ENCODE measurements around the gene DOCK7. TPM values are rescaled to one million over a fixed set of nuclear protein-coding genes. Genes with fewer than 3 reads are reported as not detected.

The DOCK7 gene
- total and polyA plus RNA-seq, 2 donors, result 14.2 to 139 TPM

DNA sequence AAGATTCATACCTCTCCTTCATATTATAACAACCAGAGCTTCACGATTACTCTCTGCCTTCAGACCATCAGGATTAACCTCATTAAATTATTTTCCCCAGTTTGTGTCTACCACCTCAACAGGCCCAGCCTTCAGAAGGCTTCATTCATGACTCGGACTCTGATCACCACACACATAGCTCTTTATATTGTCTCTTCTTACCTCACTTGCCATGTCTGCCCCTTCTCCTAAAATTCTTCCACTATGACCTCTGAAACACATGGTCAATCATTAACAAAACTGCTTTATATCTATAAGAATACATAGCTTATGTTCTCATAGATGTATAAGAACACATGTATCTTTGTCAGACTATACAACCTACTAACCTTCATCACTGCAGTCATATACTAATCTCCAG is 171.6 kb downstream of the DOCK7 start:
- DNase-seq (ENCODE audit: extremely low spot score), result no peak
- no peaks in the 10 kb centered on the region for H3K4me1 ChIP-seq (ENCODE audit: insufficient read depth)
- H3K4me3 ChIP-seq (ENCODE audit: low read depth, low read length), result no peak overlapping the region
- no peak overlapping the region for H3K27ac ChIP-seq (ENCODE audit: low read depth)
- peaks cover 1% of the 10 kb centered on the region for H3K36me3 ChIP-seq (ENCODE audit: insufficient read depth)
- 91% methylated on average over 2 of the region's 2 CpGs for WGBS

DNA sequence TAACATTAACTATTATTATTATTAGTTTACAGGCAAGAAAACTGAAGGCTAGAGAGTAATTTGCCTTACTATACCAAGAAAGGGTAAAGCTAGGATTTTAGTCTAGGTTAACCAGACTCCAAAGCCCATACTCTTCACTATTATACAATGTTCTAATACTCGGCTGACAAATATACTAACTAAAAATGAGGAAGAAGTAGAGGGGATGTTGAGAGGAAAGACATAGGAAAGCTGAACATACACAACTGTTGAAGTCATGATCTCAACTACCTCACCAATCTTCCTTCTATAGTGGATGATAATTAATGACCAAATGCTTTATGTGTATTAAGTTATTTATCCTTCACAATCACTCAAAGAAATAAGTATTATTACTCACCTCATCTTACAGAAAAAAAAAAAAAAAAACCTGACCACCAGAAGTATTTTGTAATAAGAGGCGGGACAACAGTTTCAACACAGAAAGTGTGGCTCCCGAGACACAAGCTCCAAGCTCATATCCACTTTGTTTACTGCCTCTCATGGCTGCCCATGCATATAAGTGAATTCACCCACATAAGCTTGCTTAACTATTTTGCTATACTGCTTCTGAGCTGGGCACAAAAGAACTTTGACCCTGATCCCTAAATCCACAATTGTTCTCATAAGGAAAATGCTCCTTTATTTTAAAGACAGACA is 173.3 kb downstream of the DOCK7 start:
- 88% methylated on average over 3 of the region's 3 CpGs for WGBS
- no peaks in the 10 kb centered on the region for H3K4me1 ChIP-seq (ENCODE audit: insufficient read depth)

DNA sequence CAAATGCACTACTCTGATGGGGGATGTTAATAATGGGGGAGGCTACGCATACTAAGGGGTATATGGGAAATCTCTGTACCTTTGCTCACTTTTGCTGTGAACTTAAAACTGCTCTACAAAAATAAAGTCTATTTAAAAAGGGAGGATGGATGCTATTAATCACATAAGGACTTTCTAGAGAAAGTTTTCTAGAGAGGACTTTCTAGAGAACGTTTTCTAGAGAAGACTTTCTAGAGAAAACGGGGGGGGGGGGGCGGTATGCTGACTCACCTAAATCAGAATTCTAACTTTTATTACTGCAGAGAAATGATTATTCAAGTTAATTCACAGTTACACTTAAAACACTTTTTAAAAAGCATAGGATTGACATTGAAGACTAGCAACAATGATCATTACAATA is 175.2 kb downstream of the DOCK7 start:
- 89% methylated on average over 4 of the region's 4 CpGs for WGBS
- Histone ChIP-seq H3K4me3 (ENCODE audit: low read depth, low read length) (no peak overlapping the region), H3K36me3 (ENCODE audit: insufficient read depth) (peaks cover 1% of the 10 kb centered on the region), H3K4me1 (ENCODE audit: insufficient read depth) (no peaks in the 10 kb centered on the region), H3K27ac (ENCODE audit: low read depth) (no peak overlapping the region)
- DNase-seq (ENCODE audit: extremely low spot score), result no peak

More for the DNA sequence above, 173.3 kb downstream of the DOCK7 start:
- no peak overlapping the region for H3K4me3 ChIP-seq (ENCODE audit: low read depth, low read length)
- DNase-seq (ENCODE audit: extremely low spot score), result no peak
- H3K36me3 ChIP-seq (ENCODE audit: insufficient read depth), result peaks cover 1% of the 10 kb centered on the region
- H3K27ac ChIP-seq (ENCODE audit: low read depth), result no peak overlapping the region

DNA sequence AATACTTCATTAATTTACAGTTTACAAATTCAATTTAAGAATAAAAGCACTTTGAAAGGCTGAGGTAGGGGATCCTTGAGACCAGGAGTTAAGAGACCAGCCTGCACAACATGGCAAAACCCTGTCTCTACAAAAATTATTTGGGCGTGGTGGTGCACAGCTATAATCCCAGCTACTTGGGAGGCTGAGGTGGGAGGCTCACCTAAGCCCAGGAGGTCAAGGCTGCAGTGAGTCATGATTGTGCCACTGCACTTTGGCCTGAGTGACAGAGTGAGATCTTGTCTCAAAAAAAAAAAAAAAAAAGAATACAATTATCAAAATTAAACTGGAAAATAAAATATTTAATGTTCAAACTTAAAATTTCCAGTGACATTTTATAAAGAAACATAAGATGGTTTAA is 179.2 kb downstream of the DOCK7 start:
- Histone ChIP-seq H3K36me3 (ENCODE audit: insufficient read depth) (no peaks in the 10 kb centered on the region), H3K4me3 (ENCODE audit: low read depth, low read length) (no peak overlapping the region), H3K27ac (ENCODE audit: low read depth) (no peak overlapping the region), H3K4me1 (ENCODE audit: insufficient read depth) (no peaks in the 10 kb centered on the region)
- WGBS, result 88% methylated on average over 1 of the region's 1 CpG
- no peak for DNase-seq (ENCODE audit: extremely low spot score)

DNA sequence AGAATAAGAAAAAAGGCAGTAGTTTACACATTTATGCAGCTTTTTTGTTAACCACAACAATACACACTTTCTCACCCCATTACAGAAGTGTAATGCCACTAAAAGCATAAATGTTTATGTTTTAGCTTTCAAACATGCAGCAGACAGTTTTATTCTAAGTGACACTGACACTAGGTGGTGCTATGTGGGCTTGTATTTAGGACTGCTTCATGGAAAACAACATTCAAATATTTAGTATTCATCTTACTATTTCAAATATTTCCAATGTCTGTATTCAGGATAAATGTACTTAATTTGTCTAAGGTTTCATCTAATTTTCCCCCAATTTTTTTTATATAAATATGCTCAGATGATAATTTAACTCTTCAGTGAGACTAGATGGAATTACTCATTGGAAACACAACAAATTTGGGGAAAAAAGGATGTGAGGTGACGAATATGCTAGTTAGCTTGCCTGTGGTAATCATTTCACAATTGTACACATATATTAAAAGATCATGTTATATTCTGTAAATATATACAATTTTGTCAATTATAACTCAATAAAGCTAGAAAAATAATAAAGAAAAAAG is 179.9 kb downstream of the DOCK7 start:
- Histone ChIP-seq H3K4me3 (ENCODE audit: low read depth, low read length) (no peak overlapping the region), H3K4me1 (ENCODE audit: insufficient read depth) (no peaks in the 10 kb centered on the region), H3K27ac (ENCODE audit: low read depth) (no peak overlapping the region), H3K36me3 (ENCODE audit: insufficient read depth) (no peaks in the 10 kb centered on the region)
- WGBS, result 92% methylated on average over 1 of the region's 1 CpG
- DNase-seq (ENCODE audit: extremely low spot score), result no peak

DNA sequence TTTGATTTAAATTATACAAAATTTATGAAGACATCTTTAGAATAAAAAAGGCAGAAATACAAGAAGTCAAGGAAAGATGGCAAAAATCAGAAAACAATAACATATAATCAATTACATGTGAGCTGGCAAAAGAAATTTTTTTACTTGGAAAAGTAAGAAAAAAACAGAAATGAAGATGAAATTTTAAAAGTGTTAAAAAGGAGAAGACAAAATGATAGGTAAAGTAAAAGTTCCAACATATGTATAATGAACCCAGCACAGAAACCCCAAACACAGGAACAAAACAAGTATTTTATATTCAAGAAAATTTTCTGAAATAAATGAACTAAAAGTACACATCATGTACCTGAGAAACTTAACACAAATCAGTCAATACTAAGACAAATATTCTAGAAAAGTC is 188.0 kb downstream of the DOCK7 start:
- no peaks in the 10 kb centered on the region for H3K36me3 ChIP-seq (ENCODE audit: insufficient read depth)
- H3K4me3 ChIP-seq (ENCODE audit: low read depth, low read length), result no peak overlapping the region
- H3K27ac ChIP-seq (ENCODE audit: low read depth), result no peak overlapping the region
- no peaks in the 10 kb centered on the region for H3K4me1 ChIP-seq (ENCODE audit: insufficient read depth)
- no peak for DNase-seq (ENCODE audit: extremely low spot score)

DNA sequence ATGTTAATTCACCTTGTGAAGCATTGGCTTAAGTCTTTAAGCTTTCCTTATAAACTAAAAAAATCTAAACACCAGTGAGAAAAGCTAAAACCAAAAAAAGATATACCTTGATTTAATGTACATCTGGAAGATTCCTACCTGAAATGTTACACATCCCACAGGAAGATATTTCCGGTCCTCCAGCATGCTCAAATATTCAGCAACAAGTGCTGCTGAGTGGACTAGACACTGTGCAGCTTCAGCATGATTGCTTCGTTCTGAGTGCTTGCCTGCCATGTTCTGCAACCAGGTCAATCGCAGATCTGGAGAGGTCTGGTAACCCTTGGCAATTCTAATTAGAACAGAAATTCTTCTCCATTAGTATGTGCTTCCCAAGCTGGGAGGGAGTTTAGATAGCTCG is 194.0 kb downstream of the DOCK7 start:
- peaks cover 5% of the 10 kb centered on the region for H3K36me3 ChIP-seq (ENCODE audit: insufficient read depth)

DNA sequence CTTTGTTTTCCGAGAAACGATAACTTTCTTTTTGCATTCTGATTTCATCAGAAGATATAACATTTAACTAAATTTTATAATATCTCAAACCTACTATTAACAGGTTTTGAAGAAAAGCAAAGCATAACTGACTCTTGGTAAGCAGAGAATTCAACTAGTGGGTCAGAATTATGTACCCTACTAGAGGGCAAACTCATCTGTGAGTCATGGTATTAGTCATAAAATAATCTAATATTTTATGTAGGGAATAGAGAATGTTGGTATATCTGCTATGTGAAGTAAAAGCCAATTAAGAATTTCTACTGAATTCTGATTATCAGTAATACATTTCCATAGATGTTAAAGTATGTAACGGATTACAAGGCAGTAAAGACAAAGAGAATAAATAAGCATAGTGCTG is 194.5 kb downstream of the DOCK7 start:
- H3K36me3 ChIP-seq (ENCODE audit: insufficient read depth), result peaks cover 5% of the 10 kb centered on the region
- 95% methylated on average over 3 of the region's 3 CpGs for WGBS
- H3K4me1 ChIP-seq (ENCODE audit: insufficient read depth), result no peaks in the 10 kb centered on the region
- DNase-seq (ENCODE audit: extremely low spot score), result no peak
- H3K27ac ChIP-seq (ENCODE audit: low read depth), result no peak overlapping the region
- no peak overlapping the region for H3K4me3 ChIP-seq (ENCODE audit: low read depth, low read length)

More for the DNA sequence above, 194.0 kb downstream of the DOCK7 start:
- no peak overlapping the region for H3K4me3 ChIP-seq (ENCODE audit: low read depth, low read length)
- 94% methylated on average over 4 of the region's 4 CpGs for WGBS
- no peaks in the 10 kb centered on the region for H3K4me1 ChIP-seq (ENCODE audit: insufficient read depth)
- DNase-seq (ENCODE audit: extremely low spot score), result no peak
- no peak overlapping the region for H3K27ac ChIP-seq (ENCODE audit: low read depth)

DNA sequence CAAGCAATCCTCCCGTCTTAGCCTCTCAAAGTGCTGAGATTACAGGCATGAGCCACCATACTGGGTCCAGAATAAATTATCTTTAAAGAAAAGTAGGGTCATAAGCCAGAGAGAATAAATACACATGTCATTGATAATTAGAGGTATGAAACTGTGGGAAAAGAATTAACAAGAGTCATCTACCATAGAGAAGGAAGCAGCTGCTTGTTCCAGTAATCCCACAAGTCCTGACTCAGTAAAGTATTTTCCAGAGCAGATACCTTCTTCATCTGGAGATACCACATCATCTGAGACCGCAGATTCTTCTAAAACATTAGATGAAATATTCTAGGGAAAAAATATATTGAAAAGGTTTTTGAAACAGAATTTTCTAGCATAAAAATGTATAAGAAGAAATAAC is 195.7 kb downstream of the DOCK7 start:
- Histone ChIP-seq H3K27ac (ENCODE audit: low read depth) (no peak overlapping the region), H3K4me1 (ENCODE audit: insufficient read depth) (no peaks in the 10 kb centered on the region), H3K36me3 (ENCODE audit: insufficient read depth) (peaks cover 6% of the 10 kb centered on the region), H3K4me3 (ENCODE audit: low read depth, low read length) (no peak overlapping the region)
- WGBS, result 97% methylated on average over 2 of the region's 2 CpGs
- DNase-seq (ENCODE audit: extremely low spot score), result no peak

DNA sequence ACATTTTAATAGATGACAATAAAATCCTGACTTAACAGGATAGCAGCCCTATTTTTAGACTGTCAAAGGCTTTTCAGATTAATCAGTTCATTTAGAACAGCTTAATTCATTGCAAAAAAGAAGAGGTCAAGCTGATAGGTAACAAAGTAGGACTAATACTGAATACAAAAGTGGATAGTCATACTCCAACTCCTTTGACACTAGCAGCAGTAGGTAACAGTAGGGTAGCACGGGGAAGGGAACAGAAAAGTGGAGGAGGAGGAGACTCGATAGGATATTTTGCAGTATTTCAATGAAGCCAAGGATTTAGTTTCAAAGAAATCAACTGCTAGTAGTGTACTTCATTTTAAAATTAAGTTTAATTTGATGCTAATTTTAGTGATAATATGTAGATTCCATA is 200.2 kb downstream of the DOCK7 start:
- Histone ChIP-seq H3K36me3 (ENCODE audit: insufficient read depth) (peaks cover 6% of the 10 kb centered on the region), H3K4me1 (ENCODE audit: insufficient read depth) (no peaks in the 10 kb centered on the region), H3K27ac (ENCODE audit: low read depth) (no peak overlapping the region), H3K4me3 (ENCODE audit: low read depth, low read length) (no peak overlapping the region)
- 81% methylated on average over 2 of the region's 2 CpGs for WGBS
- DNase-seq (ENCODE audit: extremely low spot score), result no peak

DNA sequence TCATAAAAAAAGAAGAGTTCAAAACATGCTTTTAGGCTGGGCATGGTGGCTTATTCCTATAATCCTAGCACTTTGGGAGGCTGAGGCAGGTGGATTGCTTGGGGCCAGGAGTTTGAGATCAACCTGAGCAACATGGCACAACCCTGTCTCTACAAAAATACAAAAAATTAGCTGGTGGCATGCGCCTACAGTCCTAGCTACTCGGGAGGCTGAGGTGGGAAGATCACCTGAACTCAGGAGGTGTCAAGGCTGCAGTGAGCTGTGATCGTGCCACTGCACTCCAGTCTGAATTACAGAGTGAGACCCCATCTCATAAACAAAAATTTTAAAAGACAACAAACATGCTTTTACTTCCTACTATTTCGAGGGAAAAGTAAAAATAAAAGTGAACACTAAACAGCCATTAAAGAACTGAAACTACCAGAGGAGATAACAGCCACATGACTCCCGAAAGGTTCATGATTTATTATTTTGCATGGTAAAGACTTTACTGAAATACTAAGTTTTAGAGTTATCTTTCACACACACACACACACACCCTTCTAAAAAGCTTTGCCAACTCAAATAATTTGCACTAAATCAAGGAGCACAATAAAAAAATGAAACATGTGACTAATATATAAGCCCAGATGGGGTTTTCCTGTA is 203.2 kb downstream of the DOCK7 start:
- no peaks in the 10 kb centered on the region for H3K4me1 ChIP-seq (ENCODE audit: insufficient read depth)
- peaks cover 1% of the 10 kb centered on the region for H3K36me3 ChIP-seq (ENCODE audit: insufficient read depth)
- no peak overlapping the region for H3K27ac ChIP-seq (ENCODE audit: low read depth)
- DNase-seq (ENCODE audit: extremely low spot score), result no peak
- 83% methylated on average over 5 of the region's 5 CpGs for WGBS
- no peak overlapping the region for H3K4me3 ChIP-seq (ENCODE audit: low read depth, low read length)

DNA sequence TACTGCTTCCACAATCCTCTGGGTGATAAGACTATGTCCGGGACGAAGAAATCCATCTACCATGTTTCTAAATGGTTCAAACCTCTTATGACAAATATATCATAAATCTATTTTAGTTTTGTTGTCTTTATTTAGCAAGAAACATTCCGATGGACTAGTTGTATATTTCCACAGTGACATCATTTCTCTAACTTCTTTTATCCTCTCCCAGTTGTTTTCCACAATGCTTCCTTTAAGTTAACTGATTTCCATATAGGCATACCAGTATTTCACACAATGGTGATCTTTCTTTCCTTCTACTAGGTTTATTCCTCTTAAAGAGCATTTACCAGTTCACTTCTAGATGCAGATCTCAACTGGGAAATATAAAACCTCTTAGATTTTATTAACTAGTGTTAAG is 206.5 kb downstream of the DOCK7 start:
- Histone ChIP-seq H3K4me1 (ENCODE audit: insufficient read depth) (no peaks in the 10 kb centered on the region), H3K4me3 (ENCODE audit: low read depth, low read length) (no peak overlapping the region), H3K36me3 (ENCODE audit: insufficient read depth) (no peaks in the 10 kb centered on the region), H3K27ac (ENCODE audit: low read depth) (no peak overlapping the region)
- no peak for DNase-seq (ENCODE audit: extremely low spot score)
- WGBS, result 43% methylated on average over 3 of the region's 3 CpGs

DNA sequence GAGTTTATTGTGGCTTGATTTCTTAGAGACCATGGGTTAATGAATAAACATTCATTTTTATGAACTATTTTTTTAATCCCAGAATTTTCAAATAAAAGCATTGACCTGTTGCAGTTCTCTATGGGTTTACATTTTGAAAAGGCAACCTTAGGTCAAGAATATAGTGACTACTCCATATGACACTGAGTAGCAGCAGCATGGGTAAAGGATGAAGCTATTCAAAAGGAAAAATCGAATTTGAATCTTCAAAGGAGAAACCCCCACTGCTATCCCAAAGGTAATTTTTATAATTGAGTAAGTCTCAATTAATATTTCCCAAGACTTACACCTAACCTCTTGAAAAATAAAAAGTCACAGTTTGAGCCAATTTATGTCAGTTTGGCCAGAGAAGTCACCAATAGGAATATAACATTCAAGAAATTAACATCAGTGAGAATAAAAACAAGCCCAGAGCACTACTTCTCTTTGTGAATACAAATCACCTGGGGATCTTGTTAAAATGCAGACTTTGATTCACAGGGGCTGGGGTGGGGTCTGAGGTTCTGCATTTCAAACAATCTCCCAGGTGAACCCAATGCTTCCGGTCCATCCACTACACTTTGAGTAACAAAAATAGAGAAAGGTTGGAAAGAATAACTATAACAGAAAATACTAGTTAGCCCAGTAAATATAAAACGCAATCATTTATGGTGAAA is 211.5 kb downstream of the DOCK7 start:
- H3K36me3 ChIP-seq (ENCODE audit: insufficient read depth), result peaks cover 7% of the 10 kb centered on the region

DNA sequence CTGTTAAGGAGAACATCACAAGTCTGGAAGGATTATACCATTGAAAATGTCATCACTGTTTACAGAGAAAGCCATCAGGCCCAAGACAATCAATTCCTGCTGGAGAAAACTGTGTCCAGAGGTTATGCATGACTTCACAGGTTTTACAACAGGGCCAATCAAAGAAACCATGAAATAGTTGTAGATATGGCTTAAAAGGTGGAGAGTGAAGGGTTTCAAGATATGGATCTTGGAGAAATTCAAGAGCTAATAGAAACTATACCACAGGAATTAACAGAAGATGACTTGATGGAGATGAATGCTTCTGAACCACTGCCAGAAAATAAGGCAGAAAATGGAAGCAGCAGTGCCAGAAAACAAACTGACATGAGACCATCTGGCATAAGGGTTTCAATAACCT is 221.1 kb downstream of the DOCK7 start:
- no peaks in the 10 kb centered on the region for H3K36me3 ChIP-seq (ENCODE audit: insufficient read depth)
- no peak overlapping the region for H3K4me3 ChIP-seq (ENCODE audit: low read depth, low read length)
- no peaks in the 10 kb centered on the region for H3K4me1 ChIP-seq (ENCODE audit: insufficient read depth)
- H3K27ac ChIP-seq (ENCODE audit: low read depth), result no peak overlapping the region
- no peak for DNase-seq (ENCODE audit: extremely low spot score)

More for the DNA sequence above, 211.5 kb downstream of the DOCK7 start:
- no peaks in the 10 kb centered on the region for H3K4me1 ChIP-seq (ENCODE audit: insufficient read depth)
- DNase-seq (ENCODE audit: extremely low spot score), result no peak
- H3K27ac ChIP-seq (ENCODE audit: low read depth), result no peak overlapping the region
- WGBS, result 74% methylated on average over 3 of the region's 3 CpGs
- H3K4me3 ChIP-seq (ENCODE audit: low read depth, low read length), result no peak overlapping the region
